Smooth muscle cell (in vitro differentiated cells): Measurements from ENCODE around the gene CCDC88C. TPM values are rescaled to one million over a fixed set of nuclear protein-coding genes. Genes with fewer than 3 reads are reported as not detected.

Experiments
- DNase-seq: peaks from one replicate; lab custom pipeline; 2025; ENCODE audit not compliant: unreplicated experiment; lab: John Stamatoyannopoulos, UW
- H2AFZ ChIP-seq: fragments of 200-600 bp; sonication (generic); 2 replicates; pipeline ENCODE4 v1.6.0; 2016; ENCODE audit warnings: antibody characterized with exemption, low read depth, mild to moderate bottlenecking
- H3F3A ChIP-seq: fragments of 200-600 bp; sonication (generic); 2 replicates; pipeline ENCODE4 v1.6.0; 2017; ENCODE audit warnings: antibody characterized with exemption, low read depth
- H3K27ac ChIP-seq: fragments of 200-600 bp; sonication (generic); 2 replicates; pipeline ENCODE4 v1.5.1; 2016; ENCODE audit warnings: low read depth, mild to moderate bottlenecking
- H3K27me3 ChIP-seq: fragments of 200-600 bp; sonication (generic); 2 replicates; pipeline ENCODE4 v1.6.1; 2016; ENCODE audit warnings: low read depth, mild to moderate bottlenecking
- H3K36me3 ChIP-seq: fragments of 200-600 bp; sonication (generic); 2 replicates; pipeline ENCODE4 v1.5.1; 2016; ENCODE audit warnings: low read depth
- H3K4me1 ChIP-seq: fragments of 200-600 bp; sonication (generic); 2 replicates; pipeline ENCODE4 v1.5.1; 2016; ENCODE audit warnings: low read depth
- H3K4me2 ChIP-seq: fragments of 200-600 bp; sonication (generic); 2 replicates; pipeline ENCODE4 v1.6.0; 2016; ENCODE audit warnings: mild to moderate bottlenecking
- H3K4me3 ChIP-seq: fragments of 200-600 bp; sonication (generic); 2 replicates; pipeline ENCODE4 v1.5.1; 2016; ENCODE audit warnings: mild to moderate bottlenecking
- H3K79me2 ChIP-seq: fragments of 200-600 bp; sonication (generic); 2 replicates; pipeline ENCODE4 v1.6.0; 2016; ENCODE audit warnings: low read depth, mild to moderate bottlenecking
- H3K9ac ChIP-seq: fragments of 200-600 bp; sonication (generic); 2 replicates; pipeline ENCODE4 v1.6.0; 2016; ENCODE audit warnings: low read depth
- H3K9me3 ChIP-seq: fragments of 200-600 bp; sonication (generic); replicated peaks from 2 replicates; pipeline ENCODE4 v1.5.1; 2016; ENCODE audit warnings: low read depth
- H4K20me1 ChIP-seq: fragments of 200-600 bp; sonication (generic); 2 replicates; pipeline ENCODE4 v1.6.0; 2016; ENCODE audit warnings: low read depth
- WGBS: methylation state at CpG from one replicate; pipeline ENCODE4 v1.1.7; 2016; ENCODE audit warnings: low lambda C conversion rate; 5-methylcytosine and 5-hydroxymethylcytosine counted together
- polyA plus RNA-seq: library from polyadenylated mRNA; unstranded; fragments of >200 nt; fragmentation: Nextera tagmentation; extraction: Ambion mirVana; gene quantifications from 2 replicates; pipeline ENCODE4 v1.2.1, GENCODE V29; 2016
- total RNA-seq: library from RNA; depleted of rRNA; stranded (reverse); fragments of >200 nt; gene quantifications from 2 replicates; pipeline ENCODE4 v1.2.3, GENCODE V29; 2014
- TF ChIP-seq, protein P1 (sequence below): fragments of 200-600 bp; sonication (generic); IDR thresholded peaks from 2 replicates; pipeline ENCODE4 v1.5.1; 2017; ENCODE audit warnings: borderline replicate concordance, mild to moderate bottlenecking, antibody characterized with exemption; ENCODE audit not compliant: insufficient read depth, poor library complexity, severe bottlenecking

Gene CCDC88C
- total and polyA plus RNA-seq, 2 experiments from 2014 or later: 1.1 TPM; not detected in 1

DNA sequence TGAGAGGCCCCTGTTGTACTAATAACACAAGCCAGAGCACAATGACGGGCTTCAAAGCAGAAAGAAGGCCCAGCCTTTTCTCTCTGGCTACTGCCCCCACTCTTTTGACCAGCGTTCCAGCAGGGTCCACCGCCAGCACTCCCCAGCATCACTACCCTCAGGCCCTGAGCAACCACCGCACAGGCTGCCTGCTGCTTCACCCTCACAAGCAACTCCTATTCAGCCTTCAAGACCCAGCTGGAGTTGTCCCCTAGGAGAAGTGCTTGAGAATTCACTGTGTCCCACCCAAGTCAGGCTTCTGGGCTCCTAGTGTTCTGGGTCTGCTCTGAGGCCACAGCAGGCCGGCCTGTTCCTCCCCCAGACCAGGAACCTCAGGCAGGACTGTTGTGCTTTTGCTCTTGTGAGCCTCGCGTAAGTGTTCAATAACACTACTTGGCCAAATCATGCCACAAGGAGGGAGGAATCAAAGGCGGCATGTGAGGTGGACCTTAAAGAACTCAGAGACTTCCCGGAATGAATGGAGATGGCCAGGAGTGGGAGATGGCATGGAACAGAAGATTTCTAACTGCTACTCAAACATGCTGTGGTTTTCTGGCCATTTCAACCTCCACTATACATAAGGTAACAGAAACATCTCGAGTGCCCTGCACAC is 89.8 kb downstream of the CCDC88C start:
- DNase-seq: no peak
- no peaks in the 10 kb centered on the region for H3K79me2 ChIP-seq
- no peaks in the 10 kb centered on the region for H3K9me3 ChIP-seq
- no peak overlapping the region for H3K27ac ChIP-seq
- H3K4me1 ChIP-seq: no peaks in the 10 kb centered on the region
- no peaks in the 10 kb centered on the region for H3K36me3 ChIP-seq
- H3K27me3 ChIP-seq: peaks cover 58% of the 10 kb centered on the region
- 95% methylated on average over 10 of the region's 10 CpGs for WGBS
- H3K4me2 ChIP-seq: no peak overlapping the region
- no peaks in the 10 kb centered on the region for H4K20me1 ChIP-seq
- no peak overlapping the region for H2AFZ ChIP-seq
- H3K4me3 ChIP-seq: no peak overlapping the region
- no peak overlapping the region for H3K9ac ChIP-seq
- TF ChIP-seq, protein P1, sequence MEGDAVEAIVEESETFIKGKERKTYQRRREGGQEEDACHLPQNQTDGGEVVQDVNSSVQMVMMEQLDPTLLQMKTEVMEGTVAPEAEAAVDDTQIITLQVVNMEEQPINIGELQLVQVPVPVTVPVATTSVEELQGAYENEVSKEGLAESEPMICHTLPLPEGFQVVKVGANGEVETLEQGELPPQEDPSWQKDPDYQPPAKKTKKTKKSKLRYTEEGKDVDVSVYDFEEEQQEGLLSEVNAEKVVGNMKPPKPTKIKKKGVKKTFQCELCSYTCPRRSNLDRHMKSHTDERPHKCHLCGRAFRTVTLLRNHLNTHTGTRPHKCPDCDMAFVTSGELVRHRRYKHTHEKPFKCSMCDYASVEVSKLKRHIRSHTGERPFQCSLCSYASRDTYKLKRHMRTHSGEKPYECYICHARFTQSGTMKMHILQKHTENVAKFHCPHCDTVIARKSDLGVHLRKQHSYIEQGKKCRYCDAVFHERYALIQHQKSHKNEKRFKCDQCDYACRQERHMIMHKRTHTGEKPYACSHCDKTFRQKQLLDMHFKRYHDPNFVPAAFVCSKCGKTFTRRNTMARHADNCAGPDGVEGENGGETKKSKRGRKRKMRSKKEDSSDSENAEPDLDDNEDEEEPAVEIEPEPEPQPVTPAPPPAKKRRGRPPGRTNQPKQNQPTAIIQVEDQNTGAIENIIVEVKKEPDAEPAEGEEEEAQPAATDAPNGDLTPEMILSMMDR: no peak
- no peaks in the 10 kb centered on the region for H3F3A ChIP-seq

DNA sequence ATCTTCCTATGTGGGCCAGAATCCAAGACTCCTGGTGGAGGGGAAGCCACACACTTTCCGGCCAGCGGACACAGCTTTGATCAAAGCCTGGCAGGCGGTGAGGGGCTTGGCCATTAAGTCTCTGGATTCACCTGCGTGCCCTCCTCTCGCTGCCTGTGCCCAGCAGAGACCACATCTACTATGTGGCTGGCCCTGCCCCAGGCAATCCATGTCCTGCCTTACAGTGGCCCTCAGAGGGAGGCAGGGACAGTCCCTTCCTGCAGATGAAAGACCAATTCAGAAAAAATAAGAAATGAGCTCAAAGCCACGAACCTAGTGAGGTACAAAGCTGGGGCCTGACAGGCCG is 90.4 kb downstream of the CCDC88C start:
- TF ChIP-seq, protein P1: no peak
- no peaks in the 10 kb centered on the region for H3F3A ChIP-seq
- H3K9me3 ChIP-seq: no peaks in the 10 kb centered on the region
- no peaks in the 10 kb centered on the region for H3K79me2 ChIP-seq
- WGBS: 94% methylated on average over 7 of the region's 7 CpGs
- no peak overlapping the region for H2AFZ ChIP-seq
- H3K4me3 ChIP-seq: no peak overlapping the region
- H3K36me3 ChIP-seq: no peaks in the 10 kb centered on the region
- H3K27me3 ChIP-seq: peaks cover 54% of the 10 kb centered on the region
- no peak overlapping the region for H3K27ac ChIP-seq
- DNase-seq: no peak
- H3K4me2 ChIP-seq: no peak overlapping the region
- no peaks in the 10 kb centered on the region for H4K20me1 ChIP-seq
- no peak overlapping the region for H3K9ac ChIP-seq
- H3K4me1 ChIP-seq: no peaks in the 10 kb centered on the region

GRCh38 chr14:91326514-91327249 is 90.9 kb downstream of the CCDC88C start:
- TF ChIP-seq, protein P1: no peak
- no peak for DNase-seq
- Histone ChIP-seq H3K4me1 (no peaks in the 10 kb centered on the region), H3K36me3 (no peaks in the 10 kb centered on the region), H2AFZ (no peak overlapping the region), H3K27me3 (peaks cover 49% of the 10 kb centered on the region), H4K20me1 (no peaks in the 10 kb centered on the region), H3K27ac (no peak overlapping the region), H3K9me3 (no peaks in the 10 kb centered on the region), H3K9ac (no peak overlapping the region), H3F3A (no peaks in the 10 kb centered on the region), H3K4me3 (no peak overlapping the region), H3K4me2 (no peak overlapping the region), H3K79me2 (no peaks in the 10 kb centered on the region)
- WGBS: 94% methylated on average over 14 of the region's 14 CpGs
